HepG2 (cell line): ENCODE data around the gene PLCXD1. TPM values are rescaled to one million over a fixed set of nuclear protein-coding genes. Genes with fewer than 3 reads are reported as not detected.

Source experiments
- ARID2 ChIP-seq: sonication (generic); formaldehyde crosslinking; IDR thresholded peaks from 2 replicates; pipeline ENCODE4 v1.8.1; 2022; ENCODE audit warnings: mild to moderate bottlenecking, missing genetic modification reagents, borderline replicate concordance
- CBX5 ChIP-seq: sonication (generic); formaldehyde crosslinking; IDR thresholded peaks from 2 replicates; pipeline ENCODE4 v1.4.0; 2020; ENCODE audit warnings: missing genetic modification reagents, borderline replicate concordance
- CSRNP1 ChIP-seq: sonication (generic); formaldehyde crosslinking; IDR thresholded peaks from 2 replicates; pipeline ENCODE4 v1.8.1; 2023; ENCODE audit warnings: mild to moderate bottlenecking, missing genetic modification reagents
- ELF1 ChIP-seq: sonication (generic); formaldehyde crosslinking; IDR thresholded peaks from 2 replicates; pipeline ENCODE4 v1.4.0; 2020; ENCODE audit warnings: missing genetic modification reagents
- ELF4 ChIP-seq: sonication (generic); formaldehyde crosslinking; IDR thresholded peaks from 2 replicates; pipeline ENCODE4 v1.5.0; 2020; ENCODE audit warnings: missing genetic modification reagents, mild to moderate bottlenecking, moderate library complexity, borderline replicate concordance
- GATAD1 ChIP-seq: IDR thresholded peaks from 2 replicates; pipeline ENCODE4 v1.6.1; 2016; ENCODE audit warnings: missing genetic modification reagents, missing compliant biosample characterization
- GPBP1L1 ChIP-seq: sonication (generic); formaldehyde crosslinking; IDR thresholded peaks from 2 replicates; pipeline ENCODE4 v1.5.0; 2020; ENCODE audit warnings: mild to moderate bottlenecking, missing genetic modification reagents
- HMGA1 ChIP-seq: sonication (generic); formaldehyde crosslinking; conservative IDR thresholded peaks from 2 replicates; pipeline ENCODE4 v1.4.0; 2020; ENCODE audit warnings: missing genetic modification reagents
- KDM4B ChIP-seq: sonication (generic); formaldehyde crosslinking; IDR thresholded peaks from 2 replicates; pipeline ENCODE4 v1.4.0; 2020; ENCODE audit warnings: missing genetic modification reagents
- NR2C2 ChIP-seq: sonication (generic); formaldehyde crosslinking; IDR thresholded peaks from 2 replicates; pipeline ENCODE4 v1.4.0; 2020; ENCODE audit warnings: missing genetic modification reagents, mild to moderate bottlenecking, moderate library complexity, borderline replicate concordance
- PCBP2 ChIP-seq: fragments of 200-400 bp; formaldehyde crosslinking; optimal IDR thresholded peaks from 2 replicates; pipeline ENCODE3; 2018; ENCODE audit warnings: low read length, low read depth; ENCODE audit not compliant: poor library complexity, severe bottlenecking
- SNRNP70 ChIP-seq: fragments of 200-400 bp; formaldehyde crosslinking; IDR thresholded peaks from 2 replicates; pipeline ENCODE4 v1.6.1; 2017; ENCODE audit warnings: mild to moderate bottlenecking, low read depth, low read length, moderate library complexity
- SP4 ChIP-seq: sonication (generic); formaldehyde crosslinking; IDR thresholded peaks from 2 replicates; pipeline ENCODE4 v1.8.1; 2023; ENCODE audit warnings: mild to moderate bottlenecking, missing genetic modification reagents
- SP5 ChIP-seq: IDR thresholded peaks from 2 replicates; pipeline ENCODE4 v1.6.1; 2016; ENCODE audit warnings: low read depth, borderline replicate concordance
- TCF7L2 ChIP-seq: IDR thresholded peaks from 2 replicates; pipeline ENCODE4 v1.6.1; 2011; ENCODE audit warnings: mild to moderate bottlenecking, low read depth, low read length, moderate library complexity
- ZBTB42 ChIP-seq: sonication (generic); formaldehyde crosslinking; IDR thresholded peaks from 2 replicates; pipeline ENCODE4 v1.5.0; 2020; ENCODE audit warnings: mild to moderate bottlenecking, missing genetic modification reagents
- ZNF207 ChIP-seq: fragments of 450-650 bp; IDR thresholded peaks from 2 replicates; pipeline ENCODE4 v1.6.1; 2016; ENCODE audit warnings: antibody characterized with exemption, borderline replicate concordance
- ZNF292 ChIP-seq: sonication (generic); formaldehyde crosslinking; IDR thresholded peaks from 2 replicates; pipeline ENCODE4 v1.8.1; 2022; ENCODE audit warnings: mild to moderate bottlenecking, low read depth, missing genetic modification reagents, borderline replicate concordance
- ZNF557 ChIP-seq: sonication (generic); formaldehyde crosslinking; IDR thresholded peaks from 2 replicates; pipeline ENCODE4 v1.4.0; 2020; ENCODE audit warnings: missing genetic modification reagents
- ZNF564 ChIP-seq: sonication (generic); formaldehyde crosslinking; IDR thresholded peaks from 2 replicates; pipeline ENCODE4 v1.8.1; 2023; ENCODE audit warnings: mild to moderate bottlenecking, missing genetic modification reagents
- ZNF605 ChIP-seq: sonication (generic); formaldehyde crosslinking; IDR thresholded peaks from 2 replicates; pipeline ENCODE4 v1.8.0; 2022; ENCODE audit warnings: mild to moderate bottlenecking, missing genetic modification reagents
- ZNF644 ChIP-seq: IDR thresholded peaks from 2 replicates; pipeline ENCODE4 v1.6.1; 2016; ENCODE audit warnings: low read depth
- ZNF761 ChIP-seq: sonication (generic); formaldehyde crosslinking; conservative IDR thresholded peaks from 2 replicates; pipeline ENCODE4 v1.4.0; 2020; ENCODE audit warnings: mild to moderate bottlenecking, missing genetic modification reagents
- ZNF768 ChIP-seq: sonication (generic); formaldehyde crosslinking; IDR thresholded peaks from 2 replicates; pipeline ENCODE4 v1.4.0; 2020; ENCODE audit warnings: missing genetic modification reagents
- ZNF850 ChIP-seq: sonication (generic); formaldehyde crosslinking; conservative IDR thresholded peaks from 2 replicates; pipeline ENCODE4 v1.9.0; 2021; ENCODE audit warnings: mild to moderate bottlenecking, missing genetic modification reagents
- polyA plus RNA-seq, 8 experiments: library from polyadenylated mRNA; depleted of rRNA in 3 of 8; stranded (reverse) in 7 of 8; unstranded in 1 of 8; fragments of >200 nt; fragmentation: Illumina TruSeq in 4 of 8; extraction: Trizol in 4 of 8; gene quantifications; 2 replicates each; pipeline versions ENCODE4 v1.2.1 to v1.2.3, GENCODE V29; 2011 to 2016; ENCODE audit warnings: low read depth in 4 of 8, missing spikeins in 1 of 8, mixed read lengths in 1 of 8; ENCODE audit not compliant: insufficient read depth in 1 of 8
- total RNA-seq, 5 experiments: library from RNA; depleted of rRNA; stranded (reverse); fragments of >200 nt; fragmentation: Illumina TruSeq; extraction: Trizol; gene quantifications; 2 replicates each; pipeline ENCODE4 v1.2.3, GENCODE V29; 2016; ENCODE audit warnings: low read depth in 1 of 5
- TF ChIP-seq, protein P1 (sequence below): IDR thresholded peaks from 2 replicates; pipeline ENCODE4 v1.6.1; 2016; ENCODE audit warnings: missing compliant biosample characterization, missing genetic modification reagents, borderline replicate concordance

PLCXD1 gene
- total and polyA plus RNA-seq, 2 of the 13 experiments (the other 11 are each of a cell fraction or from before 2014, with no cell fraction given) = 87.7 to 153 TPM

- TF ChIP-seq ELF4 (CRISPR knock-in tag) = no peak
- no peak for TF ChIP-seq ZNF207
- 0 out of 2 replicates have a peak, but pooled peaks have one; percentile 58 for TF ChIP-seq ARID2
- no peak for TF ChIP-seq ELF1 (CRISPR knock-in tag)
- no peak for TF ChIP-seq ZNF850 (CRISPR knock-in tag)
- TF ChIP-seq SP4 (CRISPR knock-in tag) = peak; percentile 100
- TF ChIP-seq HMGA1 (CRISPR knock-in tag) = no peak
- TF ChIP-seq GPBP1L1 (CRISPR knock-in tag) = no peak
- TF ChIP-seq, protein P1, sequence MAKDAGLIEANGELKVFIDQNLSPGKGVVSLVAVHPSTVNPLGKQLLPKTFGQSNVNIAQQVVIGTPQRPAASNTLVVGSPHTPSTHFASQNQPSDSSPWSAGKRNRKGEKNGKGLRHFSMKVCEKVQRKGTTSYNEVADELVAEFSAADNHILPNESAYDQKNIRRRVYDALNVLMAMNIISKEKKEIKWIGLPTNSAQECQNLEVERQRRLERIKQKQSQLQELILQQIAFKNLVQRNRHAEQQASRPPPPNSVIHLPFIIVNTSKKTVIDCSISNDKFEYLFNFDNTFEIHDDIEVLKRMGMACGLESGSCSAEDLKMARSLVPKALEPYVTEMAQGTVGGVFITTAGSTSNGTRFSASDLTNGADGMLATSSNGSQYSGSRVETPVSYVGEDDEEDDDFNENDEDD = peak; percentile 29; the same call in 1 of the 2 replicates
- no peak for TF ChIP-seq ZNF605 (CRISPR knock-in tag)
- TF ChIP-seq ZNF768 (CRISPR knock-in tag) = no peak
- 0 out of 2 replicates have a peak, but pooled peaks have one; percentile 41 for TF ChIP-seq CSRNP1 (CRISPR knock-in tag)
- TF ChIP-seq CBX5 (CRISPR knock-in tag) = no peak
- no peak for TF ChIP-seq ZNF564 (CRISPR knock-in tag)
- TF ChIP-seq GATAD1 (CRISPR knock-in tag) = peak; percentile 47; the same call in 1 of the 2 replicates
- no peak for TF ChIP-seq ZNF761
- no peak for TF ChIP-seq ZBTB42
- TF ChIP-seq ZNF557 (CRISPR knock-in tag) = no peak
- no peak for TF ChIP-seq NR2C2 (CRISPR knock-in tag)
- TF ChIP-seq ZNF644 (CRISPR knock-in tag) = no peak
- TF ChIP-seq SP5 = peak; percentile 28; the same call in 1 of the 2 replicates
- no peak for TF ChIP-seq SNRNP70
- TF ChIP-seq ZNF292 = no peak
- TF ChIP-seq KDM4B (CRISPR knock-in tag) = no peak
- TF ChIP-seq PCBP2 = no peak
- no peak for TF ChIP-seq TCF7L2
Measured at GRCh38 chrX:318739-319578, 37.8 kb downstream of the PLCXD1 start, which contains the start of gene GTPBP6 (continued).
